Measurements from ENCODE around the gene XRCC3. TPM values are rescaled to one million over a fixed set of nuclear protein-coding genes. Genes with fewer than 3 reads are reported as not detected.

Gene XRCC3
- total RNA-seq, 1 donor, result 4.6 TPM

DNA sequence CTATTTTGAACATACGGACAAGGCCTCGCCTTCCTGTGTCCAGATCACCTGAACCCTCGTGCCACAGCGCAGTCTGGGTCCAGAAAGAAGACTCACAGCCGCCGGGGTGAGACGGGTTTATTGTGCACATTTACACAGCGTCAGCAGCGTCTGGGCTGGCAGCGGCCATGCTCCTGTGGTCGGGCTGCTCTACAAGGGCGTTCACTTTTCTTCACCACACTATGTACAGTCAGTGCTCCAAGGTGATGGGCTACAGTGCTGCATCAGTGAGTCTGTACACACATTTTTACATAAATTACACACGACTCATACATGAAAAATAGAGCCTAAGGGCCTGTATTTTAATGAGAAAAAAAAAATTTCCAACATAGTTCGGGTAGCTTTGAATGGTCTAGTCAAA is 18.4 kb upstream of the XRCC3 start:
- no peaks in the 10 kb centered on the region for H3K9me3 ChIP-seq (ENCODE audit: low read depth, low read length)
- no peak overlapping the region for H3K4me3 ChIP-seq (ENCODE audit: low read length)
- no peaks in the 10 kb centered on the region for H3K27me3 ChIP-seq (ENCODE audit: insufficient read depth, low read length)
- H3K4me1 ChIP-seq (ENCODE audit: insufficient read depth, low read length), result no peaks in the 10 kb centered on the region

DNA sequence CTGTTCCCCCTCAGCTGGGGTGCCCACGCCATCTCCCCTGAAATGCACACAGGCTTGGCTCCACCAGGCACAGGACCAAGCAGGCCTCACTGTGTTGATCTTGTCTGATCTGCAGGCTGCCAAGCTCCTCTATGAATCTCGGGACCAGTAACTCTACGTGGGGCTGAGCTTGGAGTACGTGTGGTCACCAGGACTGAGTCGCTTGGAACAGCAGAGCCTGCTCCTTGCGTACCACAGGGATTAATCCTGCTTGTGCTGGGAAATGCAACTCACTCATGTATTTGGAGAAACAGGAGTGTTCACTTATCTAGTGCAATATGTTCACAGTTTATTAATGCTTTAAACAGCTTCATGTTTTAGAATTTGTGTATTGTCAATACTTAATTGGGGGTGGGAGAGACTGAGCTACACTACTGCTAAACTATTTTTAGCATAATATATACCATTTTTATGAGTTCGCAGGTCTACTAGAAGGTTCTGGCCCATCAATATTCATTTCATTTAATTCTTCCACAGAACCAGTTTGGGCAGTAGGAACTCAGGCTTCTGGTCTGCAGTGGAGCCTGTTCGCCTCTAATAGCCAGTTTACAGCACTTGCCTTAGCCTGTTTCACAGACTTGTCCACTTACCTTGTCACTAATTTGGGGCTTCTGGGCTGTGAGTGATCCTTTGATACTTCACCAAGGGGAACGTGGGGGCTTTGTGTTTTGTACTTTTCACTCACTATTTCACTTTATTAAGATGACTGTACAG is 17.8 kb upstream of the XRCC3 start:
- no peak overlapping the region for H3K4me3 ChIP-seq (ENCODE audit: low read length)
- H3K4me1 ChIP-seq (ENCODE audit: insufficient read depth, low read length), result no peaks in the 10 kb centered on the region
- H3K27me3 ChIP-seq (ENCODE audit: insufficient read depth, low read length), result no peaks in the 10 kb centered on the region
- H3K9me3 ChIP-seq (ENCODE audit: low read depth, low read length), result no peaks in the 10 kb centered on the region

DNA sequence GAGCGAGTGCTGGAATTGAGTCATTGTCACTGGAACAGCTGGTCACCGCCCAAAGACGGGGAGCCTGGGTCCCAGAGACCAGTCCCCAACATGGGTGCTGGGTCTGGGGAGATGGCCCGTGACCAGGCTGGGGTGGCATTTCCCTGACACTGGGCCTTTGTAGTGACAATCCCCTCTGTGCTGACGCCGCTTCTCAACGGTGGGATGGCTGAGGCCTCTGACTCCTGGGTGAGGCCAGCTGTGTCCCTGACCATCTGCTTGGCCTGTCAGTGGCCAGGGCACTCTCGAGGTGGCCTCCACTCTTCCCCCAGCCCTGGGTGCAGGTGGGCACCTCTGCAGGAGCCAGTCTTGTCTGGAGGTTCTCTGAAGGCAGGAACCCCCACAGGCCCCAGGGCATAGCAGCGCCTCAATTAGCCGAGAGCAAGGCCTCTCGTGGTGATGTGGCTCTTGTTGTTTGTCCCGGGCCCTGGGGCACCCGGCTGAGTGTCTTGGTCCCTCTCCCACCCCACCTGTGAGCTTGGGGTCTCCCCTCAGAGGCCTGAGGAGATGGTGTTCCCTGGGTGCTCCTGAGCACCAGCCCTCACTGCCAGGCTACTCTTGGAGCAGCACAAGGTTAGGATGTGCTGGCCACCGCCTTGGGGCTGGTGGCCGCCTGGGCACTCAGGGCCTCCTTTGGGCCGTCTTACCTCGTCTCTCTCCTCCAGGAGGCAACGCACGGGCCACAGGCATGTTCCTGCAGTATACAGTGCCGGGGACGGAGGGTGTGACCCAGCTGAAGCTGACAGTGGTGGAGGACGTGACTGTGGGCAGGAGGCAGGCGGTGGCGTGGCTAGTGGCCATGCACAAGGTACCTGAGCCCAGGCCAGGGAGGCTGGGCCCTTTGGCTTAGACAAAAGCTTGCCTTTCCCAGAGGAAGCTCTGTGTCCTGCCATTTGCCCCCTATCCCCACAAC is 16.9 kb upstream of the XRCC3 start:
- H3K9me3 ChIP-seq (ENCODE audit: low read depth, low read length), result no peaks in the 10 kb centered on the region
- H3K27me3 ChIP-seq (ENCODE audit: insufficient read depth, low read length), result no peaks in the 10 kb centered on the region
- no peaks in the 10 kb centered on the region for H3K4me1 ChIP-seq (ENCODE audit: insufficient read depth, low read length)
- H3K4me3 ChIP-seq (ENCODE audit: low read length), result no peak overlapping the region

DNA sequence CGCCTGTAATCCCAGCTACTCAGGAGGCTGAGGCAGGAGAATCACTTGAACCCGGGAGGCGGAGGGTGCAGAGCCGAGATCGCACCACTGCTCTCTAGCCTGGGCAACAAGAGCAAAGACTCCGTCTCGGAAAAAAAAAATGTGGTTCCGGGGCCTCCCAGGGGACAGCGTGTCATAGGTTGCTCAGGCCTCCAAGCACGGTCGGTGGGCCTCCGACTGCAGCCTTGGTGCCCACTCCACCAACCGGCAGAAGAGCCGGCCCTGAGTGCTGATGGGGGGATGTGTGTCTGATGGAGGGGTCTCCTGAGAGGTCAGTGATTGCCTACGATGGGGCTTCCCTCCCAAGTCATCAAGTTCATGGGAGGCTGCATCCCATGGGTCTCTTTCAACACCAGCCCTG is 16.2 kb upstream of the XRCC3 start:
- no peak overlapping the region for H3K4me3 ChIP-seq (ENCODE audit: low read length)
- no peaks in the 10 kb centered on the region for H3K27me3 ChIP-seq (ENCODE audit: insufficient read depth, low read length)
- H3K9me3 ChIP-seq (ENCODE audit: low read depth, low read length), result no peaks in the 10 kb centered on the region
- H3K4me1 ChIP-seq (ENCODE audit: insufficient read depth, low read length), result no peaks in the 10 kb centered on the region

DNA sequence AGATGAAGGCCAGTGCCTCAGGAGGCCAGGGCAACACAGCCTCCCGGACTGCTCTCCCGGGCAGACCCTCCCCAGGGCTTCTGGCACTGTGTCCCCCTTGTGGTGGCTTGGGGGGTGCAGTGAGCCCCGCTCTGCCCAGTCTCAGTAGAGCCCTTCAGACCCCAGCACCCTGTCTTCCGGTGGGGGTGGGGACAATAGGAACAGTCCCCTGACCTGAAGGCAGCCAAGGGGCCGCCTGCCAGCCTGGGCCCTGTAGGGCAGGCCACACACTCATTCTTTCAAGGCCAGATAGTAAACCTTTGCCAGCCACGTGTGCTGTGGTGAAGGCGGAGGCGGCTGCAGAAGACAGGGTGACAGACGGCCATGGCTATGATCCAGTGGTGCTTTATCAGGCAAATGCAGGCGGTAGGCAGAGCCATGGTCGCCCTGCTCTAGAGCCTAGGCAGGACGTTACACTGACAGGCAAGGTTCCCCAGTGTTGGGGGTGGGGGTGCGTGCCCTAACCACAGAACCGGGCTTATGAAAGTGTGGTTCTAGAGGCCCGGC is 15.3 kb upstream of the XRCC3 start:
- no peaks in the 10 kb centered on the region for H3K4me1 ChIP-seq (ENCODE audit: insufficient read depth, low read length)
- H3K9me3 ChIP-seq (ENCODE audit: low read depth, low read length), result no peaks in the 10 kb centered on the region
- H3K4me3 ChIP-seq (ENCODE audit: low read length), result no peak overlapping the region
- H3K27me3 ChIP-seq (ENCODE audit: insufficient read depth, low read length), result no peaks in the 10 kb centered on the region

DNA sequence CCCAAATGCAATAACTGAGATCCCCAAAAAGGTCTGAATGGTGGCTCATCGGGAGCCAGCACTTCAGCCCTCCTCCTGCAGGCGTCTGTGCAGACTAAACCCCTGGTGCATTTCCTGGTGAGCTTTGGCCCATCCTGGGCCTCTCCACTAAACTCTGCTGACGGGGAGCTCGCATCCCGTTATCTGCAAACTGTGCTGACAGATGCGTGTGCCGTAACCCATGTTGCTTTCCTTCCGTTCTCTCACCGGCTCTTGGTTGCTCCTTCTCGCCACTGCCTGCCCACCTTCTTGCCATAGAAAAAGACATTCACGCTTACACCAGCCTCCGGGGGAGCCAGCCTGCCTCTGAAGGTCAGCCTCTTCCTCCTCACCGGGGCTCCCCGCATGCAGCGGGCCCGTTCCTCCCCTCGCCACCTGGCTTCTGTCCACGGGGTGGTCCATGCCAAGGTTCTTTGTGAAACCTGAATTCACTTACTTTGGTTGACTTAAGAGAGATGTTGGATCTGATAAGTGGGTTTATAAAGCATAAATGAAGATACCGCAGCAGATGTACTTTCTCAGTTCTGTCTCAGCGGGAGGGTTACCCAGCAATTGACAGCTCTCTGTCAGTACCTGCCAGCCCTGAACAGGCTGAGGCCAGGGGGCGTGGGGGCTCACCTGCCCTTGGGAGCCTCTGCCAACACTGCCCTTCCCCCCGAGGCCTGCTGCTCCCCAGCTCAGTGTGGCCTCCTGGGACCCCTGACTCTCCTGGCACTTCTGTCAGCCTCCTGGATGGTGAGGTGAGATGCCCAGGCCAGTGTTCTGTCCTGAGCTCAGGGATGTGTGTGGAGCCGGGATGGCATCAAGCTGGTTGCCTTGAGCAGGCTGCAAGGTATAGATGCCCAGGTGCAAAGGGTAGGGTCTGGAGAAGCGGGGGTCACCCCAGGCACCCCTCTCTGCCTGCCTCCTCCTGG is 14.5 kb upstream of the XRCC3 start:
- no peak overlapping the region for H3K4me3 ChIP-seq (ENCODE audit: low read length)
- no peaks in the 10 kb centered on the region for H3K9me3 ChIP-seq (ENCODE audit: low read depth, low read length)
- H3K4me1 ChIP-seq (ENCODE audit: insufficient read depth, low read length), result no peaks in the 10 kb centered on the region
- H3K27me3 ChIP-seq (ENCODE audit: insufficient read depth, low read length), result no peaks in the 10 kb centered on the region

DNA sequence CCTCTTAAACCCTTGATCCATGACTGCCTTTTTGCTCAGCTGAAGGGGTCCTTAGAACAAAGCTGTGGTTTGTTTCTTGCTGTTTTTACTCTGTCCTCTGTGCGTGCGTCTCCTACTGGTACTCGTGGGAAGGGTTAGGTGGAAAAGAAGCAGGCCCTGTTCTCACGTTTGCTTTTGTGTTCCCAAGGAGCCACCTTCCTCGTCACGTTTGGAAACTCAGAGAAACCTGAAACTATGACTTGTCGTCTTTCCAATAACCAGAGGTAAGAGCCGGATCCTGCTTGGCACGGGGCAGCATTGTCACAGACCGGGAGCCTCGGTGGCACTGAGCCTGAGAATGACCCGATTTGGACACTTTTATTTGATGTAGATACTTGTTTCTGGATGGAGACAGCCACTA is 13.5 kb upstream of the XRCC3 start:
- no peaks in the 10 kb centered on the region for H3K4me1 ChIP-seq (ENCODE audit: insufficient read depth, low read length)
- no peaks in the 10 kb centered on the region for H3K27me3 ChIP-seq (ENCODE audit: insufficient read depth, low read length)
- H3K9me3 ChIP-seq (ENCODE audit: low read depth, low read length), result no peaks in the 10 kb centered on the region
- H3K4me3 ChIP-seq (ENCODE audit: low read length), result no peak overlapping the region

DNA sequence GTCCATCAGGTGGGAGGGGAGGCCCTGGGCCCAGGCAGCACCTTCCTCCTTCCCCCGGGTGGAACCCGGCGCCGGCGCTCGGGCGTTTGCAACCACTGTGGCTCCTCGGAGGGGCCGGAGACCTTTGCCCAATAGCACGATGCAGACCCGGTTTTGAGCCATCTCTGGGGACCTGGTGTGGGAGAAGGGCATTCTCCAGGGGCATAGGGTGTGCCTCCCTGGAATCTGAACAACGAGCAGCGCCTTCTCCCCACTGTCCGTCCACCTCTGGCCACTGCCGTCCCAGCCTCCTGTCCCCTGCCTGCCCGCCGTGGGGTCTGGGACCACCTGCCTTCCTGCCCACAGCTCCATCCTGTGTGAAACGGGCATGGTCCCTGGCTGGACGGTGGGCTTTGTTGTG is 12.9 kb upstream of the XRCC3 start:
- Histone ChIP-seq H3K27me3 (ENCODE audit: insufficient read depth, low read length) (no peaks in the 10 kb centered on the region), H3K4me1 (ENCODE audit: insufficient read depth, low read length) (no peaks in the 10 kb centered on the region), H3K4me3 (ENCODE audit: low read length) (no peak overlapping the region)

DNA sequence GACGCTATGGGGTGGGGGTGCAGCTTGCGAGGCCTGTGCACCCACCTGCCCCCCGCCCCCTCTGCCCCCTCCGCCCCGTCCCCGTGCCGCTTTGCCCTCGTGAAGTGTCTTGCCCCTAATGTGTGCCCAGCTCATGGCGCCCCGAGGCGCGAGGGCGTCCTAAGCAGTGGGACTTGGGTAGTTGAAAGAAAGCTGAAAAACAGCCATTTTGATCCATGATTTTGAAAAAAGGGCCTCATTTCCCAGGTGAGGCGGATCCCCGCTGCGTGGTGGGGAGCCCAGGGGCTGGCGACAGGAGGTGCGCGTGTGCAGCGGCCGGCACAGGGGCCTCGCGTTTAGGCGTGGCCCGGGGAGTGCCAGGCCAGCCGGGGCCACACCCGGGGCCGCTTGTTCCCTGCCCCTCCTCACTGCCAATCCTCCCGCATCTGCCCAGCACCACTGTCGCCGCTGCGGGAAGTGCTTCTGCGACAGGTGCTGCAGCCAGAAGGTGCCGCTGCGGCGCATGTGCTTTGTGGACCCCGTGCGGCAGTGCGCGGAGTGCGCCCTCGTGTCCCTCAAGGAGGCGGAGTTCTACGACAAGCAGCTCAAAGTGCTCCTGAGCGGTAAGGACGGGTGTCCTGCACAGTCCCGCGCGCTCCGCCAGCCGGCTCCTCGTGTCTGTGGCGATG is 12.2 kb upstream of the XRCC3 start:
- Histone ChIP-seq H3K27me3 (ENCODE audit: insufficient read depth, low read length) (no peaks in the 10 kb centered on the region), H3K4me1 (ENCODE audit: insufficient read depth, low read length) (no peaks in the 10 kb centered on the region), H3K4me3 (ENCODE audit: low read length) (no peak overlapping the region), H3K9me3 (ENCODE audit: low read depth, low read length) (no peaks in the 10 kb centered on the region)

More for the DNA sequence above, 12.9 kb upstream of the XRCC3 start:
- H3K9me3 ChIP-seq (ENCODE audit: low read depth, low read length), result no peaks in the 10 kb centered on the region

DNA sequence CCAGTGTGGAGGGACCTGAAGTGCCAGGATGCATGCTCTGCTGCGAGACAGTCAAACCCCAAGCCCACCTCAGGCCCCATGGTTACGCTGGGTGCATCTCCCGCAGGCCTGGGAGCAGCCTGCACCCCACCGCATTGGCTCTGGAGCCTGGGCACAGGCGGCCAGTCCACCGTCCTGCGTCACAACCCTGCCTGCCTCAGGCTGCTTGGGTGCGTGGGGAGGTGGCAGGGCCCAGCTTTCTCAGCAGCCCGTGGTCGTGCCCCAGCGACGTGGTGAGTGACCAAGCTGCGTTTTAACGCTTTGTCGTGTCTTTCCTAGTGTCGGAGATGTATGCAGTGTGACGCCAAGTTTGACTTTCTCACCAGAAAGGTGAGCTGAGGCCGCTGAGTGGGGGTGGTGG is 11.2 kb upstream of the XRCC3 start:
- Histone ChIP-seq H3K9me3 (ENCODE audit: low read depth, low read length) (no peaks in the 10 kb centered on the region), H3K4me1 (ENCODE audit: insufficient read depth, low read length) (no peaks in the 10 kb centered on the region), H3K27me3 (ENCODE audit: insufficient read depth, low read length) (no peaks in the 10 kb centered on the region)

DNA sequence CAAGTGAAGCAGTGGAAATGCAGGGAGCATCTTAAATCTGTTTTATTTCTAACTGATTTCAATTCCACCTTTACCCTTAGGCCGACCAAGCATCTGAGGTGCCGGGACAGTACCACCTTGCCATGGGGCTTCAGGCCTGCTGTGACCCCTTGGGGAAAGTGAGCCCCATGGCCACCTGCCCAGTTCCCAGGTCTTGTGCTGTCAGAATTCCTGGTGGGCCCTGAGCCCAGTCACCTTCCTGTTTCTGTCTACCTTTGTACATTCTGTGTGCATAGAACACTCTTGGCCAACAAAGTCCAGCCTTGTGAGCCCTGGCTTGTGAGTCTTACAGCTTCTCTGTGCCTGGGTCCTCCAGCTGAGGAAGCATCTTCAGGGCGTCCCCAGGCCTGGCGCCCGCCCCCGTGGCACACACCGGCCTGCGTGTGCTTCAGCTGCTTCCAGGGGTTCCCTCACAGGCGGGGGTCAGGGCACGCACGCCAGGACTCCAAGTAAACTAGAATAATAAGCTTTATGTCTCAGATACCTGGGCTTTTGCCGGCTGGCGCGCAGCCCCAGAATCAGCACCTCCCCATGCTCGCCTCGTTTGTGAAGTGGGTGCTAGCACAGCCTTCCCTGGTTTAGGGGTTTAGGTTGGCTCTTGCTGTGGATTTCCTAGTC is 10.6 kb upstream of the XRCC3 start:
- no peaks in the 10 kb centered on the region for H3K4me1 ChIP-seq (ENCODE audit: insufficient read depth, low read length)
- no peak overlapping the region for H3K4me3 ChIP-seq (ENCODE audit: low read length)
- H3K27me3 ChIP-seq (ENCODE audit: insufficient read depth, low read length), result no peaks in the 10 kb centered on the region

More for the DNA sequence above, 11.2 kb upstream of the XRCC3 start:
- no peak overlapping the region for H3K4me3 ChIP-seq (ENCODE audit: low read length)

DNA sequence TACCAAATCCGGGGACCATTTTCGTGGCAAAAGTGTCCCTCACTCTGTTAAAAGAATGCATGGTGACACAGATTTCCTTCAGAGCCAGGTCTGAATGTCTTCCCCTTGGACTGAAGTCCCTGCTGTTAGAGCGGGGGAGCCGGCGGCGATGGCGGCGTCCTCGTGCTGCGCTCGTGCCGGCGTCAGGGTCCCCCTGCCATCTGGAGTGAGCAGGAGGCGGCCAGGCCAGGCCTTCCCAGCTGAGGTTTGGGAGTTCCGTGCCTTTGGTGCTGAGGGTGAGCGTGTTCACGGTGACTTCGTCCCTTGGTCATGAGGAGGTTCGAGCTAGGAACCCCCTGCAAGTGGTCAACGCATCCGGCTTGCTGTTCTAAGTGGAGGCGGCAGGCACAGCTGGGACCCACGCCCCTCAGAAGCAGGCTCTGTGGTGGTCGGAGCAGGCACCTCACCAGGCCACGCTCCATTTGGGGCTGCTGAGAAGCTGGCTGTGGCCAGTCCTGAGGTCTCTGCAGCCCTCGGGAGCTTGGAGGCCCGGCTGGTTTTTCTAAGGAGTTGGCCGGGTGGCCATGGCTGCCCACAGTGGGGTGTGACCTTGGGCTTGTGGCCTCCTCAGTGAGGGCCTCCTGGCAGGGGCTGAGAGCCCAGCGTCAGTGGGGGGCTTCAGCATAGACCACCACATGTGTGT is 9.9 kb upstream of the XRCC3 start:
- no peaks in the 10 kb centered on the region for H3K4me1 ChIP-seq (ENCODE audit: insufficient read depth, low read length)
- no peaks in the 10 kb centered on the region for H3K9me3 ChIP-seq (ENCODE audit: low read depth, low read length)
- H3K27me3 ChIP-seq (ENCODE audit: insufficient read depth, low read length), result no peaks in the 10 kb centered on the region
- H3K4me3 ChIP-seq (ENCODE audit: low read length), result no peak overlapping the region

More for the DNA sequence above, 10.6 kb upstream of the XRCC3 start:
- no peaks in the 10 kb centered on the region for H3K9me3 ChIP-seq (ENCODE audit: low read depth, low read length)

DNA sequence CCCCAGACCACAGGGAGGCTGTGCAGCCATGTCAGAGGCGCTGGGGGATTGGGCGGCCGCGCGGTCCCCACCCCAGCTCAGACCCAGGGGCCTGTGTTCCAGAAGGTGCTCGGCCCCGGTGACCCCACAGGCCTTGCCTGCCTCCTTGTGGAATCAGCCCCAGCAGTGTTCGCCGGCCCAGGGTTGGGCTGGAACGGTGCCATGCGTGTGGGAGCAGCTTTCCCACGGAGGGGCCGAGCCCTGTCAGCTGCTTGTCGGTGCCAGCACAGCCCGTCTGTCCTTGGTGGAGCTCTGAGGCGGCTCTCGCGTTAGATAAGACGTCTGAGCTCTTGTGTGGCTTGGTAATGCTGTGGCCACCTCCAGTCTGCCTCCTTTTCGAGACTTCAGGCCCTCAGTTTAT is 8.9 kb upstream of the XRCC3 start:
- H3K9me3 ChIP-seq (ENCODE audit: low read depth, low read length), result no peaks in the 10 kb centered on the region
- H3K4me3 ChIP-seq (ENCODE audit: low read length), result no peak overlapping the region
- no peaks in the 10 kb centered on the region for H3K27me3 ChIP-seq (ENCODE audit: insufficient read depth, low read length)
- H3K4me1 ChIP-seq (ENCODE audit: insufficient read depth, low read length), result no peaks in the 10 kb centered on the region
